HAP-1 (cell line): ENCODE data around the gene ABCB6.
A peak's percentile ranks its signal among the peaks of the same experiment; 100 is the strongest.
"Not testable (repeated sequence)": the region's sequence is repeated elsewhere in the genome, so short reads cannot be mapped to it uniquely, and the experiment has no call there.

ENCODE experiments used
- DNase-seq, 2 experiments: peaks; one replicate each; pipeline ENCODE4 v3.0.0-alpha.2; 2016 to 2020; ENCODE audit warnings: low spot score in 2 of 2
- H3K27me3 ChIP-seq: fragments of 250-450 bp; sonication (Bioruptor Pico); 2 replicates; pipeline ENCODE4 v1.5.1; 2020; ENCODE audit warnings: low read depth, mild to moderate bottlenecking, moderate library complexity
- H3K36me3 ChIP-seq: fragments of 250-450 bp; sonication (Bioruptor Pico); replicated peaks from 2 replicates; pipeline ENCODE4 v1.5.1; 2020; ENCODE audit warnings: mild to moderate bottlenecking
- H3K4me1 ChIP-seq: fragments of 250-450 bp; sonication (Bioruptor Pico); 2 replicates; pipeline ENCODE4 v1.5.1; 2020; ENCODE audit warnings: mild to moderate bottlenecking
- H3K4me3 ChIP-seq: fragments of 250-450 bp; sonication (Bioruptor Pico); 2 replicates; pipeline ENCODE4 v1.5.1; 2020; ENCODE audit warnings: mild to moderate bottlenecking, moderate library complexity
- H3K9me3 ChIP-seq: fragments of 250-450 bp; sonication (Bioruptor Pico); 2 replicates; pipeline ENCODE4 v1.5.1; 2020; ENCODE audit warnings: mild to moderate bottlenecking, moderate library complexity
- in situ Hi-C: fragments of 300-500 bp; cut with MboI; formaldehyde crosslinking; loops from 3 replicates; pipeline ENCODE4 v1.14.3; 2020; ENCODE audit warnings: low sequenced_read_pairs, inconsistent platforms, mixed read lengths

Gene ABCB6

DNA sequence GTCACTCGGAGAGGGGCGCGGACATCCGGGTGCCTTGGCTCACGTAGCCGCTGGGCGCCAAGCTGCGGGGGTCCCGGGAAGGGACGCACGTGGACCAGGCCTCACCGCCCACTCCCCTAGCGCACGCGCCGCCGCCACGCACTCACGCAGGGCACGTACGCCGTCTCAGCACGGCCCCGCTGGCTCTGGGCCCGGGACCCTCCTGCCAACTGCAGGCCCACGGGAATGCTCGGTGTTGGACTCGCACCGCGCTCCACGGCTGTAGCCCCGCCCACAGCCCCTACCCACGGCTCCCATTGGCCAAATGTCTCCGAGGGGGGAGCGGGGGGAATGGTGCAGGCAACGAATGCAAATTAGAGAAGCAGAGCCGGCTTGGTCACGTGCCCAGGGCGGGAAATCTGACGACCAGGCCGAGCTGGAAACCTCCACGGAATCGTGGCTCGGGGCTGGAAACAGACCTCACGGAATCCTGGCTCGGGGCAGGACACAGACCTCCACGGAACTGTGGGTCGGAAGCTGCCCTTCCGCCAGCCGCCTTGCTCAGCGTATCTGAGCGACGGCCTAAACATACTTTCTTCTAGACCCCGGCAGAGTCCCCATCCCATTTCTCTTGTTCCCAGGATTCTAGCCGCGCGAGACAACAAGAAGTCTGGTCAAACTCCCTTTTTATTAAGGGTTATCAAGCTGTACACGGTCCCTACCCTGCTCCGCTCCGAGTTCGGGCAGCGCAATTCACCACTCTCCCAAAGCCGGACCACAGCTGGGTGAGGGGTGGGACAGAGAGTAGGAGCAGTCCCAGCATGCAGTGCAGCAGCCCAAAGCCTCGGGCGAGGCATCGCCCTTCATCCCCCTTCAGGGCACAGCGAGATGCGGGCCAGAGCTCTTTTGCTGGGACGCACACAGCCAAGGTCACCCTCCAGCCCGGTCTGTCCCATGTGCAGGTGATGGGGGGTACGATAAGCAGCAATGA is at the start of gene ABCB6:
Gene ABCB6, minus strand, starts transcription at position 227 of the 970 bp plus-strand sequence. CDS start 285 bp downstream, outside the sequence.
- Histone ChIP-seq H3K36me3 (peaks cover 48% of the 10 kb centered on the region), H3K4me3 (no peak within 1 kb of the TSS), H3K9me3 (no peaks in the 10 kb centered on the region), H3K4me1 (peaks cover 11% of the 10 kb centered on the region), H3K27me3 (no peaks in the 10 kb centered on the region)
- in situ Hi-C loops, result no loop called here
- no peak for DNase-seq

DNA sequence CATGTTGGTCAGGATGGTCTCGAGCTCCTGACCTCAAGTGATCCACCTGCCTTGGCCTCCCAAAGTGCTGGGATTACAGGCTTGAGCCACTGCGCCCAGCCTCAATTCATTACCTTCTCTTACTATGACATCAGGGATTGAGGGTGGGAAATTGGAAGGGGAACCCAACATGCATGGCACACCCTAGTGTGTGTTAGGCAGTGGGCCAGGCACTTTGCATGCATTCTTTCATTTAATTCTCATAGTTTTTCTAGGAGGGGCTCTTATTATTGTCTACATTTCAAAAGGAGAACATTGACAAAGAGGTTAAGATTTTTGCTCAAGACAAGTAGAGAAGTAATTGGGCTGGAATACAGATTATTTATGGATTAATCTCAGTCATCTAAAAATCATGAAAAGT is 49.5 kb upstream of the ABCB6 start:
- in situ Hi-C loops, result no loop called here
- no peaks in the 10 kb centered on the region; the same call in 1 of the 2 replicates for H3K27me3 ChIP-seq

DNA sequence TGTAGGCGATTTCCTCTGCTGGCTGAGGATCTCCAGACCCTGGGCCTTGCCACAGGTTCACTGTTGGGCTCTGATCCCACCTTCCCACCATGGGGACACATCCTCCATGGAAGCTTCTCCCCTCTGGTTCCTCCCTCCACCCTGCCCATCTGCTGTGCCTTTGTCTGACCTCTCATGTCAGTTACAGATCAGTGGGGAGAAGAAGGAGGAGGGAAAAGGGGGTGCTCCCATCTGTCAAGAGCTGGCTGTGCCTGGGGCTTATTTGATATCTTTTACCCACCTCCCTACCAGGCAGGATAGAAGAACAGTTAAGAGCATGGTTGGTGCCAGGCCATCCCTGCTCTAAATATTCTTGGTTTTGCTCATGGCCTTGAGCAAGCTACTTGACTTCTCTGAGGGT is 48.1 kb upstream of the ABCB6 start:
- Histone ChIP-seq H3K4me1 (0 out of 2 replicates have a peak, but pooled peaks cover 4% of the 10 kb centered on the region), H3K36me3 (no peaks in the 10 kb centered on the region), H3K9me3 (no peaks in the 10 kb centered on the region), H3K4me3 (no peak overlapping the region), H3K27me3 (no peaks in the 10 kb centered on the region)
- in situ Hi-C loops, result no loop called here
- no peak for DNase-seq

More for the DNA sequence above, 49.5 kb upstream of the ABCB6 start:
- DNase-seq, result no peak
- Histone ChIP-seq H3K4me3 (no peak overlapping the region), H3K36me3 (no peaks in the 10 kb centered on the region), H3K9me3 (no peaks in the 10 kb centered on the region), H3K4me1 (0 out of 2 replicates have a peak, but pooled peaks cover 4% of the 10 kb centered on the region)

DNA sequence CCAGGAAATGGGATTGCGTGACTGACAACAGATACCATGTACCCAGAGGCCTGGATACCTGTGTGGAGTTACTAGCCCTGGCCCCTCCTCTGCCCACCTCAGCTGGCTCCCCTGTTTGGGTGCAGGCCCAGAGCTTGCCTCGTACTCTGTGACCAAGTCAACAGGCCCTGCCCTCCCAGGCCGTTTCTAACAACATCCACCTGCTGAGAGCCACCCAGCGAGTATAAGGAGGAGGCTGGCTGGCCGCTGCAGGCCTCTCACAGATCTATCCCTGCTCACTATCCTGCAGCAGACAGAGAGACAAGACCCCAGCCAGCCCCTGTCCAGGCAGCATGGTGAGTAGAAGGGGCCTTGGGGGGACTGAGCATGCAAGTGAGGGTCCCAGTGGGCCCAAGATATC is 47.5 kb upstream of the ABCB6 start:
- in situ Hi-C loops, result no loop called here
- no peak overlapping the region for H3K4me3 ChIP-seq
- H3K36me3 ChIP-seq, result no peaks in the 10 kb centered on the region
- no peaks in the 10 kb centered on the region for H3K9me3 ChIP-seq
- DNase-seq, result no peak
- H3K4me1 ChIP-seq, result 0 out of 2 replicates have a peak, but pooled peaks cover 4% of the 10 kb centered on the region
- peaks cover 6% of the 10 kb centered on the region; the same call in 1 of the 2 replicates for H3K27me3 ChIP-seq

DNA sequence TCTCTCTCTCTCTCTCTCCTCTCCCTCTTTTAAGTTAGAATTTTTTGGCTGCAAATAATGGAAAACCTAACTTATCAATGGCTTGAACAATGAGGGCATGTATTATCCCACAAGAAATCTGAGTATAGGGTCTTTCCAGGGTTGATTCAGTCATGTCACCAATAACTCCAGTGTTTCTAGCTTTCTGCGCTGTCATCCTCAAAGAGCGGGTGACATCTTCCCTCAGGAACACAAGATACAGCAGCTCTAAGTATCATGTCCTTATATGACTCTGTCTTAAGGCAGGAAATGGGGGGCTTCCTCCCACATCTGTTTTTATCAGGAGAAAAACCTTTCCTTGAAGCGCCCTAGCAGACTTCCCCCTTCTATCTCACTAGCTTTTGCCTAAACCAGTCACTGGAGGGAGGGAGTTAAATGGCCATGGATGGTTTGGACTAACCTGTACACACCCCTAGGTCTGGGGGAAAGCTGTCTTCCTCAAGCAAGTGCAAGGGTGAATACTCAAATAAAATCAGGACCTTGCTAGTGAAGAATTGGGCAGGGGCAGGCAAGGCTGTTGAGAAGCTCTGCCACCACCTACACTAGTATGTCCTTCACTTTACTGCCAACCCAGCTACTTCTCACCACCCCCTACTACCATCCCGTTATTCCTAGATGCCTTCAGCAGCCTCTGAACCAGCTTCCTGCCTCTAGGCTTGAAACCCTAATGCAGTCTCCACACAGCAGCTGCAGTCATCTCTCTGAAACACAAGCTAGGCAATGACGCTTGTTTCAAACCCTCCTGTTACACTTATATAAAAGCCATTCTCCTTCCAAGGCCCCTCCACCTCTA is 42.5 kb upstream of the ABCB6 start:
- no peaks in the 10 kb centered on the region for H3K9me3 ChIP-seq
- no peaks in the 10 kb centered on the region for H3K36me3 ChIP-seq
- no peak overlapping the region for H3K4me3 ChIP-seq
- no peaks in the 10 kb centered on the region for H3K4me1 ChIP-seq
- DNase-seq, result no peak
- peaks cover 23% of the 10 kb centered on the region for H3K27me3 ChIP-seq
- in situ Hi-C loops, result no loop called here

DNA sequence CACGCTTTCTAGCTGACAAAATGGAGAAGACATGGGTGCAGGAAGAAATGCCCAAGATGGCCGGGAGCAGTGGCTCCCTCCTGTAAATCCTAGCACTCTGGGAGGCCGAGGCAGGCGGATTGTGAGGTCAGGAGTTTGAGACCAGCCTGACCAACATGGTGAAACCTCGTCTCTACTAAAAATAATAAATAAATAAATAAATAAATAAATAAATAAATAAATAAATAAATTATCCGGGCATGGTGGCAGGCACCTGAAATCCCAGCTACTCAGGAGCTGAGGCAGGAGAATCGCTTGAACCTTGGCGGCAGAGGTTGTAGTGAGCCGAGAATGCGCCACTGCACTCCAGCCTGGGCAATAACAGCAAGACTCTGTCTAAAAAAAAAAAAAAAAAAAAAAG is 40.2 kb upstream of the ABCB6 start:
- in situ Hi-C loops, DNase-seq, H3K4me3 ChIP-seq, H3K4me1 ChIP-seq, H3K9me3 ChIP-seq, H3K36me3 ChIP-seq: not testable (repeated sequence)
- H3K27me3 ChIP-seq, result peaks cover 41% of the 10 kb centered on the region

DNA sequence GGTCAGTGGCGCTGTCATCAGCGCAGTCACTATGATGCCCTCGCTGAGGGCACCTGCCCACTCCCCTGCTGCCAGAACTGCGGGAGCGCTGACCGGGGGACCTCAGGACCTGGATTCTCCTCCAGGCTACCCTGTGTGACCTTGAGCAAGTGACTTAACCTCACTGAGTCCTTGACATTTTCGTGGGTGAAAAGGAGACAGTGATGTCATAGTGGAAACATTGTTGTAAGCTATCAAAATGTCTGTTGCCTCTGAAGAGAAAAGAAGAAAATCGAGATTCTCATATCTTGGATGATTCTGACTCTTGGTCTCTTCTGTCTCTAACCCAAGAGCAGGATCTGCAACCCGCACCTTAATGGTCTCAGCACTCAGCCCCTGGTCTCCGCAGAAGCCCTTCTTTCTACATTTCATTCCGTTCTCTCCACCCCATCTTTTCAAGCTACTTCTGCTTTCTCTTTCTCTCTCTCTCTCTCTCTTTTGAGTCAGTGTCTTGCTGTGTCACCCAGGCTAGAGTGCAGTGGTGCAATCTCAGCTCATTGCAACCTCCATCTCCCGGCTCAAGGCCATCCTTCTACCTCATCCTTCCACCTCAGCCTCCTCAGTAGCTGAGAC is 35.9 kb upstream of the ABCB6 start:
- no peak for DNase-seq
- in situ Hi-C loops, result no loop called here
- Histone ChIP-seq H3K4me3 (peak overlapping the region; percentile 52), H3K4me1 (peaks cover 10% of the 10 kb centered on the region), H3K36me3 (peaks cover 14% of the 10 kb centered on the region), H3K27me3 (peaks cover 28% of the 10 kb centered on the region), H3K9me3 (no peaks in the 10 kb centered on the region)

DNA sequence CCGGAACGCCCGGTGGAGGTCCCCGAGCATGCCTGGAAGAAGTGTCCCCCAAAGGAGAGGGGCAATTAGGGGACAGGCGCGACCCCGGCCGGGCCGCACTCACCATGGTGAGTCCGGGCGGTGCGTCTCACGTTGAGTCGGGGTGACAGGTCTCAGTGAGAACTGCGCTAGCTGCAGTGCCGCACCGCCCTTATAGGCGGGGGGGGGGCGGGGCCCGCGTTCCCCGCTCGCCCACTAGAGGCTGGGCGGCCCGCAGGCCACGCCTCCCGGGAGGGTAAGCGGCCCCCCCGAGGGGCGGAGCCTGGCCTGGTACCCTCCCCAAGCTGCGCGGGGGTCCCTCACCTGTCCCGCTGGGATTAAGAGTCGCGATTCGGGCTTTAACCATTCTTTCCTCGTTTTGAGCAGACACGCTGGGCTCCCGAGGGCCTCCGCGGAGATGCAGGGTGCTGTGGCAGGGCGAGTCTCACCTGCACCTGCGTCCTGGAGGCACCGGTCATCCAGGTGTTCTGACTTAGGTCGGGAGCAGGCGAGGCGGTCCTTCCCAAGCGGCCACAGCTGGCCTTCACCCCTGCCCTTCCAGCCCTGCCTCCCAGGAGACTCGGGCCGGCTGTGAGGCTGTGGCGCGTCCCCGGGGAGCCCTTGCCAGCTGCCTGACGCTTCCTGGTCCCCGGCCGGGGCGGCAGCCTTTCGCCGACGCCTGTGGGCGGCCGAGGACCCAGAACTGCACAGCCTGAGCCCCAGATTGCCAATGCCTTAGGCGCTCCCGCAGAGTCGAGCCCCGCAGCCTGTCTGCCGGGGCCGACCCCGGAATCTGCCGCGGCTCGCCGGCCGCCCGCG is 35.2 kb upstream of the ABCB6 start, which contains the start of gene TUBA4A:
Gene TUBA4A, minus strand, starts transcription at position 166 of the 837 bp plus-strand sequence. Its CDS starts 60 bp downstream, at position 106.
- peaks cover 27% of the 10 kb centered on the region for H3K27me3 ChIP-seq
- peaks cover 10% of the 10 kb centered on the region for H3K4me1 ChIP-seq
- peak within 1 kb of the TSS; percentile 52 for H3K4me3 ChIP-seq
- DNase-seq, result peak; percentile 69 to 86
- in situ Hi-C loops, result no loop called here
- H3K36me3 ChIP-seq, result peaks cover 14% of the 10 kb centered on the region
- H3K9me3 ChIP-seq, result no peaks in the 10 kb centered on the region

DNA sequence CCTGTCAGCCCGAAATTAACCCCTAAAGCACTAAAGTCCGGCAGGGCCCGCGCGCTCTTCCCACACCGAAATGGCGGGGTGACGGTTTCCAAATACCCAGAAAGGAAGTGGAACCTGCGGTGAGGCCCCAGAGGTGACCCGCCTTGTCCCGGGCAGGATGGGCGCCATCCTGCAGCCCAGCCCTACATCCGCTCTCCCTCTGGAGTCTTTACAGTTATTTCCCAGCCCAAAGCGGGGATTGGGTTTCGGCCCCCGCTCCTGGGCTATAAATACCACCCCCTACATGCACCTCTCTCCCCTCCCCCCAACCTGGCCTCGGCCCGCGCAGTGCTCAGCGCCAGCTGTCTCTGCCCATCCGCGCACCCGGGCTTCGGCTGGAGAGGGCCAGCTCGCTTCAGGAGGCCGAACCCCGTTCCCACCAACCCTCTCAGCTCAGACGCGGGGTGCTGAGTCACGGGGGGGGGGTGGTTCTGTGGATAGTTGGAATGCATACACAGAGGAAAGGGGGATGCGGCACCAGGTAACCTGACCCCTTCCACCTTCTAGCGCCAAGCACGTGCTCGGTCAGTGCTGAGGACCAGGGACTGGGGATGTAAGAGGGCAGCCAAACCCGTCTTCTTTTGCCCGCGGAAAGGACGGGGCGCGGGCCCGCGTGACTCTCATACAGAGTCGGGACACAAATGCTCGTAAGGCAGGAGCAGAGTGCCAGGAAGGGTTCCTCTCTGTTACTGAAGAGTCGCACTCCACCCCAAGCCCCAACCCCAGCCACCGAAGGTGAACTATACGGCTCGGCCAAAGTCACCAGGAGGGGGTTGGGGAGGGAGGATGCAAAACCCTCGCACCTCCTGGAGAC is 34.4 kb upstream of the ABCB6 start, which contains the start of gene TUBA4B:
Gene TUBA4B, plus strand, starts transcription at position 344 of the 853 bp plus-strand sequence. Its CDS starts 165 bp downstream, at position 509.
- Histone ChIP-seq H3K36me3 (peaks cover 18% of the 10 kb centered on the region), H3K4me3 (peak within 1 kb of the TSS; percentile 52), H3K9me3 (no peaks in the 10 kb centered on the region), H3K4me1 (peaks cover 10% of the 10 kb centered on the region), H3K27me3 (peaks cover 24% of the 10 kb centered on the region)
- in situ Hi-C loops, result no loop called here
- peak in 1 of 2 experiments; percentile 58 for DNase-seq

DNA sequence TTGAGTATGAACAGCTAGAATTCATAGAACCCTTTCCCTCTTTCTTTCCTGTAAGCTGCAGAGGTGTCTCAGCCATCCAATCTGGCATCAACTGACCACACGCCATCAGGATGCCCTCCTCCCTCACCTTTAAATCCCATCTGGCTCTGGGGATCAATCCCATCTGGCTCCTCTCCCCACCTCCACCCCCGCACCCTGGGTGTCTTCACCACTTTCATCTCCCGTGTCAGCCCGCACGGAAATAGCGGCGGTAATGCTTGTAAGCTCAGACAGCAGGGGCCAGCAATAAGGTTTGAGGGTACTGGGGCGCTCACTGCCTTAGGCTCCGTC is 33.8 kb upstream of the ABCB6 start:
- peaks cover 10% of the 10 kb centered on the region for H3K4me1 ChIP-seq
- in situ Hi-C loops, result no loop called here
- H3K27me3 ChIP-seq, result peaks cover 24% of the 10 kb centered on the region
- H3K9me3 ChIP-seq, result no peaks in the 10 kb centered on the region
- peak overlapping the region; percentile 52 for H3K4me3 ChIP-seq
- no peak for DNase-seq
- H3K36me3 ChIP-seq, result peaks cover 24% of the 10 kb centered on the region

DNA sequence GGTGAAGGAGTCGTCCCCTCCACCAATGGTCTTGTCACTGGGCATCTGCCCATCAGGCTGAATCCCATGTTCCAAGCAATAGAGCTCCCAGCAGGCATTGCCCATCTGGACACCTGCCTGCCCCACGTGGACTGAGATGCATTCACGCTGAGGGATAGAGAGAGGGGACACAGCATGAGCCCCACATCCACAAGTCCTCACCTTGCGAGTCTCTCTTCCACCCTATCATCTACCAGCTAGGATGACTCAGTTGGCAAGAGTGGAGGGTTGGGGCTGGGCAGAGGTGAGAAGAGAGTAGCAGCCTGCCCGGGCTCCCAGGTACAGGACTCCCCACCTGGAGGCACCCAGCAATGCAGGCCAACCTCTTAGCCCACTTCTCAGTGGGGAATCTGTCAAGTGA is 33.3 kb upstream of the ABCB6 start:
- DNase-seq, result no peak
- H3K4me3 ChIP-seq, result peak overlapping the region; percentile 52
- H3K4me1 ChIP-seq, result peaks cover 10% of the 10 kb centered on the region
- peaks cover 28% of the 10 kb centered on the region for H3K36me3 ChIP-seq
- no peaks in the 10 kb centered on the region for H3K9me3 ChIP-seq
- H3K27me3 ChIP-seq, result peaks cover 24% of the 10 kb centered on the region
- in situ Hi-C loops, result no loop called here

DNA sequence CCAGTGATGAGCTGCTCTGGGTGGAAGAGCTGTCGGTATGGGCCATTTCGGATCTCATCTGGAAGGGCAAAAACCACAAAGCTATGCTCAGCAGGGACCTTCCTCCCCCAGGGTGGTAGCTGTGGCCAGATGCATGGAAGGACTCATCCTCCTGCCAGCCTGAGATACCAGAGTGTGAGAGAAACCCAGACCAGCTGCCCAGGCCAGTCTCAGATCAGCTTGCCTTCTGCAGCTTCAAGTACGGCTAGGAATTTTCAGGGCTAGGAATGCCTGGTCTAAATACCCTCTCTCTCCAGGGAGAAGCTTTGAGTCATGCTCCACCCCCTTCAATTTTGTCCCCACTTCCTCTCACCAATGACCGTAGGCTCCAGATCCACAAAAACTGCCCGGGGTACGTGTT is 32.9 kb upstream of the ABCB6 start:
- in situ Hi-C loops, result no loop called here
- H3K4me3 ChIP-seq, result no peak overlapping the region
- H3K9me3 ChIP-seq, result no peaks in the 10 kb centered on the region
- peaks cover 28% of the 10 kb centered on the region for H3K36me3 ChIP-seq
- peaks cover 10% of the 10 kb centered on the region for H3K4me1 ChIP-seq
- no peak for DNase-seq
- H3K27me3 ChIP-seq, result peaks cover 23% of the 10 kb centered on the region
